Tibial nerve (tissue), 4 donors: ENCODE measurements around the gene UQCRQ.

Experiments used
- CTCF ChIP-seq, 5 experiments: fragments of 200-600 bp in 3 of 5; fragments of 450-650 bp in 2 of 5; sonication (generic) in 3 of 5; IDR thresholded peaks; one replicate each; pipeline ENCODE4 v1.5.1; 2016 to 2019; ENCODE audit warnings: antibody characterized with exemption in 5 of 5, mild to moderate bottlenecking in 3 of 5, moderate library complexity in 2 of 5
- EP300 ChIP-seq, 2 donors: sonication (generic); formaldehyde crosslinking; IDR thresholded peaks; one replicate each; pipeline ENCODE4 v1.6.1; 2017; ENCODE audit warnings: antibody characterized with exemption in 2 of 2, mild to moderate bottlenecking in 1 of 2
- POLR2A ChIP-seq, 2 donors: fragments of 450-650 bp; IDR thresholded peaks; one replicate each; pipeline ENCODE4 v1.6.1; 2017; ENCODE audit warnings: antibody characterized with exemption in 2 of 2, mild to moderate bottlenecking in 2 of 2, moderate library complexity in 2 of 2

- TF ChIP-seq CTCF (IDR thresholded peaks at IDR 0.05) (no peak), POLR2A (IDR thresholded peaks at IDR 0.05) (no peak), EP300 (IDR thresholded peaks at IDR 0.05) (no peak)
Observed at GRCh38 chr5:132817011-132817410, 49.4 kb upstream of the UQCRQ start.
